Measurements from ENCODE around the gene LIMS1.
"Not testable (repeated sequence)": the region's sequence is repeated elsewhere in the genome, so short reads cannot be mapped to it uniquely, and the experiment has no call there.

The LIMS1 gene

GRCh38 chr2:108533832-108534583, at the start of gene LIMS1:
TSS of gene LIMS1 (plus strand) at chr2:108534470. CDS start at chr2:108534563, 93 bp downstream.
- Mint-ChIP-seq H3K4me1 (ENCODE audit: low read depth) (peaks cover 45% of the 10 kb centered on the region), H3K27ac (peak within 1 kb of the TSS; percentile 97), H3K27me3 (ENCODE audit: low read depth) (no peaks in the 10 kb centered on the region), H3K9me3 (no peaks in the 10 kb centered on the region), H3K36me3 (ENCODE audit: low read depth) (peaks cover 3% of the 10 kb centered on the region), H3K4me3 (peak within 1 kb of the TSS; percentile 97)
- peak; percentile 80 for DNase-seq (ENCODE audit: low spot score)

GRCh38 chr2:108485253-108485652, 49.0 kb upstream of the LIMS1 start:
- H3K27ac Mint-ChIP-seq = no peak overlapping the region
- H3K27me3 Mint-ChIP-seq (ENCODE audit: low read depth) = no peaks in the 10 kb centered on the region
- H3K9me3 Mint-ChIP-seq = peaks cover 4% of the 10 kb centered on the region
- no peak for DNase-seq (ENCODE audit: low spot score)
- no peaks in the 10 kb centered on the region for H3K4me1 Mint-ChIP-seq (ENCODE audit: low read depth)
- no peak overlapping the region for H3K4me3 Mint-ChIP-seq
- H3K36me3 Mint-ChIP-seq (ENCODE audit: low read depth) = peaks cover 36% of the 10 kb centered on the region

GRCh38 chr2:108490506-108491122, 43.7 kb upstream of the LIMS1 start:
- H3K4me3 Mint-ChIP-seq = no peak overlapping the region
- no peaks in the 10 kb centered on the region for H3K27me3 Mint-ChIP-seq (ENCODE audit: low read depth)
- H3K4me1 Mint-ChIP-seq (ENCODE audit: low read depth) = peaks cover 4% of the 10 kb centered on the region
- H3K27ac Mint-ChIP-seq = no peak overlapping the region
- H3K36me3 Mint-ChIP-seq (ENCODE audit: low read depth) = peaks cover 34% of the 10 kb centered on the region
- no peak for DNase-seq (ENCODE audit: low spot score)
- no peaks in the 10 kb centered on the region for H3K9me3 Mint-ChIP-seq

- Mint-ChIP-seq H3K9me3 (no peaks in the 10 kb centered on the region), H3K27ac (no peak overlapping the region), H3K27me3 (ENCODE audit: low read depth) (no peaks in the 10 kb centered on the region), H3K4me3 (no peak overlapping the region), H3K4me1 (ENCODE audit: low read depth) (peaks cover 4% of the 10 kb centered on the region), H3K36me3 (ENCODE audit: low read depth) (peaks cover 34% of the 10 kb centered on the region)
- no peak for DNase-seq (ENCODE audit: low spot score)
Observed at GRCh38 chr2:108491848-108492247, 42.4 kb upstream of the LIMS1 start.

- no peak overlapping the region for H3K4me3 Mint-ChIP-seq
- peaks cover 37% of the 10 kb centered on the region for H3K36me3 Mint-ChIP-seq (ENCODE audit: low read depth)
- H3K4me1 Mint-ChIP-seq (ENCODE audit: low read depth) = peaks cover 4% of the 10 kb centered on the region
- H3K9me3 Mint-ChIP-seq = no peaks in the 10 kb centered on the region
- H3K27ac Mint-ChIP-seq = no peak overlapping the region
- no peak for DNase-seq (ENCODE audit: low spot score)
- H3K27me3 Mint-ChIP-seq (ENCODE audit: low read depth) = no peaks in the 10 kb centered on the region
Observed at GRCh38 chr2:108492364-108492763, 41.9 kb upstream of the LIMS1 start.

- not testable (repeated sequence) for H3K27ac Mint-ChIP-seq; H3K9me3 Mint-ChIP-seq; H3K27me3 Mint-ChIP-seq (ENCODE audit: low read depth); H3K4me1 Mint-ChIP-seq (ENCODE audit: low read depth); DNase-seq (ENCODE audit: low spot score); H3K4me3 Mint-ChIP-seq
- H3K36me3 Mint-ChIP-seq (ENCODE audit: low read depth) = peaks cover 50% of the 10 kb centered on the region
Observed at GRCh38 chr2:108496167-108496566, 38.1 kb upstream of the LIMS1 start.

- peaks cover 38% of the 10 kb centered on the region for H3K36me3 Mint-ChIP-seq (ENCODE audit: low read depth)
- not testable (repeated sequence) for H3K4me3 Mint-ChIP-seq; H3K9me3 Mint-ChIP-seq; DNase-seq (ENCODE audit: low spot score); H3K4me1 Mint-ChIP-seq (ENCODE audit: low read depth); H3K27me3 Mint-ChIP-seq (ENCODE audit: low read depth); H3K27ac Mint-ChIP-seq
Observed at GRCh38 chr2:108507620-108508019, 26.6 kb upstream of the LIMS1 start.

- H3K9me3 Mint-ChIP-seq; H3K27me3 Mint-ChIP-seq (ENCODE audit: low read depth); H3K4me3 Mint-ChIP-seq; DNase-seq (ENCODE audit: low spot score); H3K4me1 Mint-ChIP-seq (ENCODE audit: low read depth); H3K27ac Mint-ChIP-seq: not testable (repeated sequence)
- peaks cover 15% of the 10 kb centered on the region for H3K36me3 Mint-ChIP-seq (ENCODE audit: low read depth)
Observed at GRCh38 chr2:108512431-108512830, 21.8 kb upstream of the LIMS1 start.

- H3K27me3 Mint-ChIP-seq (ENCODE audit: low read depth) = not testable (repeated sequence)
- H3K36me3 Mint-ChIP-seq (ENCODE audit: low read depth) = peaks cover 15% of the 10 kb centered on the region
Observed at GRCh38 chr2:108514478-108514877, 19.8 kb upstream of the LIMS1 start.

GRCh38 chr2:108524688-108525087, 9.6 kb upstream of the LIMS1 start:
- not testable (repeated sequence) for H3K4me3 Mint-ChIP-seq; H3K9me3 Mint-ChIP-seq; H3K36me3 Mint-ChIP-seq (ENCODE audit: low read depth); DNase-seq (ENCODE audit: low spot score); H3K27me3 Mint-ChIP-seq (ENCODE audit: low read depth); H3K27ac Mint-ChIP-seq; H3K4me1 Mint-ChIP-seq (ENCODE audit: low read depth)

More at GRCh38 chr2:108514478-108514877, 19.8 kb upstream of the LIMS1 start:
- not testable (repeated sequence) for H3K4me3 Mint-ChIP-seq; H3K4me1 Mint-ChIP-seq (ENCODE audit: low read depth); H3K27ac Mint-ChIP-seq; DNase-seq (ENCODE audit: low spot score)
- peaks cover 14% of the 10 kb centered on the region for H3K9me3 Mint-ChIP-seq

GRCh38 chr2:108525258-108525657, 9.0 kb upstream of the LIMS1 start:
- H3K27me3 Mint-ChIP-seq (ENCODE audit: low read depth); H3K9me3 Mint-ChIP-seq; DNase-seq (ENCODE audit: low spot score); H3K4me3 Mint-ChIP-seq; H3K27ac Mint-ChIP-seq; H3K36me3 Mint-ChIP-seq (ENCODE audit: low read depth); H3K4me1 Mint-ChIP-seq (ENCODE audit: low read depth): not testable (repeated sequence)

- Mint-ChIP-seq H3K9me3 (no peaks in the 10 kb centered on the region), H3K27me3 (ENCODE audit: low read depth) (no peaks in the 10 kb centered on the region), H3K4me3 (peak overlapping the region; percentile 80), H3K27ac (peak overlapping the region; percentile 45), H3K4me1 (ENCODE audit: low read depth) (peaks cover 32% of the 10 kb centered on the region), H3K36me3 (ENCODE audit: low read depth) (no peaks in the 10 kb centered on the region)
- DNase-seq (ENCODE audit: low spot score) = no peak
Observed at GRCh38 chr2:108531674-108532055, 2.6 kb upstream of the LIMS1 start.

GRCh38 chr2:108534584-108535356, 500 bp downstream of the LIMS1 start:
- Mint-ChIP-seq H3K4me1 (ENCODE audit: low read depth) (peaks cover 46% of the 10 kb centered on the region), H3K27me3 (ENCODE audit: low read depth) (no peaks in the 10 kb centered on the region), H3K36me3 (ENCODE audit: low read depth) (peaks cover 3% of the 10 kb centered on the region), H3K27ac (peak overlapping the region; percentile 92), H3K4me3 (peak overlapping the region; percentile 97), H3K9me3 (no peaks in the 10 kb centered on the region)
- peak; percentile 41 for DNase-seq (ENCODE audit: low spot score)

- DNase-seq (ENCODE audit: low spot score) = no peak
- Mint-ChIP-seq H3K27ac (peak overlapping the region; percentile 92), H3K27me3 (ENCODE audit: low read depth) (no peaks in the 10 kb centered on the region), H3K4me1 (ENCODE audit: low read depth) (peaks cover 42% of the 10 kb centered on the region), H3K9me3 (no peaks in the 10 kb centered on the region), H3K36me3 (ENCODE audit: low read depth) (peaks cover 3% of the 10 kb centered on the region), H3K4me3 (peak overlapping the region; percentile 97)
Observed at GRCh38 chr2:108535357-108535631, 1.0 kb downstream of the LIMS1 start.
